Naive thymus-derived CD4-positive, alpha-beta T cell (primary cell): Measurements from ENCODE around the gene CFAP65. TPM values are rescaled to one million over a fixed set of nuclear protein-coding genes. Genes with fewer than 3 reads are reported as not detected.

ENCODE experiments used
- ATAC-seq: fragments of 150-1000 bp; cut with Tn5 transposase; 2 replicates; pipeline ENCODE4 v1.10.0; 2021; ENCODE audit warnings: mild to moderate bottlenecking, moderate library complexity
- CTCF ChIA-PET: fragments of 350-600 bp; sonication (Branson Sonifier 250); formaldehyde crosslinking; loops from one replicate; lab custom pipeline; 2021; ENCODE audit warnings: antibody characterized with exemption; lab: Charles Lee
- POLR2A ChIA-PET: fragments of 350-600 bp; sonication (Branson Sonifier 250); formaldehyde crosslinking; loops from one replicate; lab custom pipeline; 2021; ENCODE audit warnings: antibody characterized with exemption, inconsistent platforms; lab: Charles Lee
- DNase-seq, 9 donors: peaks; one replicate each; pipeline versions ENCODE4 v3.0.0 to v3.0.0-alpha.2; 2020 to 2022; ENCODE audit warnings: mixed read lengths in 1 of 9
- H3K27ac ChIP-seq: one replicate; pipeline ENCODE4 v1.7.0; 2013; ENCODE audit warnings: mild to moderate bottlenecking, low read depth, low read length, moderate library complexity
- H3K27me3 ChIP-seq, 2 donors: one replicate each; pipeline ENCODE4 v1.7.0; 2013; ENCODE audit warnings: low read length in 2 of 2, mild to moderate bottlenecking in 2 of 2, moderate library complexity in 2 of 2; ENCODE audit not compliant: control insufficient read depth in 2 of 2, insufficient read depth in 2 of 2
- H3K36me3 ChIP-seq, 3 experiments: 1 replicate in 2 of 3; 2 replicates in 1 of 3; pipeline ENCODE4 v1.7.0; 2013; ENCODE audit warnings: low read length in 3 of 3, mild to moderate bottlenecking in 3 of 3, moderate library complexity in 1 of 3; ENCODE audit not compliant: insufficient read depth in 3 of 3, control insufficient read depth in 2 of 3
- H3K4me1 ChIP-seq, 2 donors: one replicate each; pipeline ENCODE4 v1.7.0; 2013; ENCODE audit warnings: low read length in 2 of 2, mild to moderate bottlenecking in 2 of 2, moderate library complexity in 1 of 2; ENCODE audit not compliant: control insufficient read depth in 2 of 2, insufficient read depth in 2 of 2
- H3K4me3 ChIP-seq: 2 replicates; pipeline ENCODE4 v1.7.0; 2013; ENCODE audit warnings: mild to moderate bottlenecking, low read length
- H3K9me3 ChIP-seq, 3 experiments: 1 replicate in 2 of 3; 2 replicates in 1 of 3; pipeline ENCODE4 v1.7.0; 2013; ENCODE audit warnings: low read length in 3 of 3; ENCODE audit not compliant: control insufficient read depth in 2 of 3
- H3K27ac Mint-ChIP-seq, 9 donors: one replicate each; pipeline ENCODE4 v1.8.0; 2020 to 2022; ENCODE audit warnings: mixed read lengths in 9 of 9, mild to moderate bottlenecking in 8 of 9, moderate library complexity in 5 of 9, inconsistent platforms in 2 of 9
- H3K27me3 Mint-ChIP-seq, 5 donors: one replicate each; pipeline ENCODE4 v1.8.0; 2021 to 2022; ENCODE audit warnings: mixed read lengths in 5 of 5, mild to moderate bottlenecking in 1 of 5
- H3K36me3 Mint-ChIP-seq, 5 donors: one replicate each; pipeline ENCODE4 v1.8.0; 2020 to 2022; ENCODE audit warnings: mixed read lengths in 5 of 5, mild to moderate bottlenecking in 3 of 5, inconsistent platforms in 1 of 5
- H3K4me1 Mint-ChIP-seq, 7 donors: one replicate each; pipeline ENCODE4 v1.8.0; 2020 to 2022; ENCODE audit warnings: mixed read lengths in 7 of 7, mild to moderate bottlenecking in 3 of 7, inconsistent platforms in 1 of 7
- H3K4me3 Mint-ChIP-seq, 10 donors: one replicate each; pipeline ENCODE4 v1.8.0; 2020 to 2022; ENCODE audit warnings: mild to moderate bottlenecking in 10 of 10, mixed read lengths in 10 of 10, moderate library complexity in 6 of 10, inconsistent platforms in 2 of 10
- H3K9me3 Mint-ChIP-seq, 11 donors: one replicate each; pipeline ENCODE4 v1.8.0; 2020 to 2022; ENCODE audit warnings: mixed read lengths in 11 of 11, mild to moderate bottlenecking in 4 of 11, inconsistent platforms in 1 of 11, moderate library complexity in 1 of 11
- intact Hi-C, 2 donors: fragments of 100-400 bp; cut with micrococcal nuclease; formaldehyde crosslinking; loops; one replicate each; pipeline ENCODE4 v1.15.1; 2023
- polyA plus RNA-seq, 2 donors: library from polyadenylated mRNA; unstranded; fragments of 300-500 nt; fragmentation: Illumina TruSeq; gene quantifications; one replicate each; pipeline ENCODE4 v1.2.3, GENCODE V29; 2021
- total RNA-seq, 6 experiments: library from RNA in 5 of 6; stranded (reverse) in 5 of 6; gene quantifications; 1 replicate in 5 of 6; 2 replicates in 1 of 6; pipeline ENCODE4 v1.2.3 and lab custom pipeline; 2021 to 2026

CFAP65 gene
- total and polyA plus RNA-seq, 7 experiments from 2014 or later = not detected

DNA sequence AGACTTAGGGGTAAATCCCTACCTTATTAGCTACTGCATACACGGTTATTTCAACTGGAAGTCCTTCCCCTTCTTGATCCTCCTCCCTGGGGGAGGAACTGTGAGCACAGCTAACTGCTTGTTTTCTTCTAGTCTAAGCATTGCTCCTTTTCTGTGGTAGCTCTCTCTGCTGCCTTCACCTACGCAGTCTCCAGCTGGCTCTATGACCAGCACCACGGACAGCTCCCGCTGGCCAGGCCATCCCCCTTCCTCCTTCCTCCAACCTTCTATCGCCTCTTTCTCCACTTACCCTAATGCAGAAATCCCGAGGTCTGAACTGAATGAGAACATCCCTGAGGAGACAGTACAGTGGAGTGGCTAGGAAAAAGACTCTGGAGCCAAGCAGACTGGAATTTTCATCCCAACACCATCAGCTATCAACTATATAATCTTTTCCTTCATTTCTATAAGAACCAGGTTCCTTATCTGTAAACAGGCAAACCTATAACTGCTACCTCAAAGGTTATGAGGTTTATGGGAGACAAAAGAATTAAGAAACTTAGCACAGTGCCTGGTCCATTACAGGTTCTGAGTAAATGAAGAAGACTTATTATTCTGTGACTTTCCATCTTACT lies 4.7 kb upstream of the CFAP65 start:
- ChIA-PET POLR2A (interaction anchor here (0.6 kb wide), 1 partner anchor 322 kb away, joined by 4 read pairs; no protein-coding TSS in a partner anchor), CTCF (no interaction called here)
- H3K36me3 ChIP-seq = no peaks in the 10 kb centered on the region
- intact Hi-C loops = no loop called here
- no peak overlapping the region for H3K27ac ChIP-seq
- Mint-ChIP-seq H3K9me3 (peaks cover 0 to 4% (median 0%) of the 10 kb centered on the region in 11 donors), H3K27ac (no peak overlapping the region), H3K27me3 (peaks cover 53 to 88% (median 80%) of the 10 kb centered on the region in 5 donors), H3K36me3 (no peaks in the 10 kb centered on the region), H3K4me3 (no peak overlapping the region), H3K4me1 (peaks cover 5 to 12% (median 9%) of the 10 kb centered on the region in 7 donors)
- peaks cover 0 to 6% of the 10 kb centered on the region in 2 donors for H3K4me1 ChIP-seq
- no peak overlapping the region for H3K4me3 ChIP-seq
- DNase-seq = peak in 1 of 9 donors; percentile 50
- ATAC-seq = no peak
- H3K27me3 ChIP-seq = peaks cover 0 to 8% of the 10 kb centered on the region in 2 donors
- no peaks in the 10 kb centered on the region for H3K9me3 ChIP-seq

DNA sequence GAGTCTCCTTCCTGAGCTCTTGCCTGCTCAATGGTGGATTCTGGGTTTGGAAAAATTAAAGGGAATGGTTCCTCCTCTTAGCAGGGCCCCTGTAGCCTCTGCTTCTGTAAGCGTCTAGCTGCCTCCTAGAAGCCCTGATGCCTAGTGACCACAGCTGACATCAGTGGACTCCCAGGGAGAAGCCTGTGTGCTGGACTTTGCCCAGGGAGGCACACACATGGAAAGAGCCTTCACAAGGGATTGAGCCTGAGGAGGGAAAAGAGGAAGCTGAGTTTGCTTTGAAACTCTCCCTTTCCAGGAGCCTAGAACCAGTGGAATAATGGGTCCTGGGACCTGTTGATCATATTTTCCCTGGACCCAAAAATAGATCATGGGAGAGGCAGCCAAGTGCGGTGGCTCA lies 1.4 kb upstream of the CFAP65 start:
- Mint-ChIP-seq H3K27me3 (peaks cover 57 to 80% (median 75%) of the 10 kb centered on the region in 5 donors), H3K4me3 (no peak overlapping the region), H3K9me3 (peaks cover 0 to 6% (median 0%) of the 10 kb centered on the region in 11 donors), H3K27ac (no peak overlapping the region), H3K36me3 (no peaks in the 10 kb centered on the region), H3K4me1 (peaks cover 5 to 16% (median 11%) of the 10 kb centered on the region in 7 donors)
- ChIA-PET POLR2A (no interaction called here), CTCF (no interaction called here)
- Histone ChIP-seq H3K9me3 (peaks cover 0 to 5% (median 0%) of the 10 kb centered on the region in 3 experiments), H3K27ac (no peak overlapping the region), H3K27me3 (peaks cover 0 to 12% of the 10 kb centered on the region in 2 donors), H3K4me3 (no peak overlapping the region), H3K36me3 (no peaks in the 10 kb centered on the region), H3K4me1 (peaks cover 0 to 7% of the 10 kb centered on the region in 2 donors)
- ATAC-seq (no peak), DNase-seq (no peak)
- intact Hi-C loops = no loop called here

DNA sequence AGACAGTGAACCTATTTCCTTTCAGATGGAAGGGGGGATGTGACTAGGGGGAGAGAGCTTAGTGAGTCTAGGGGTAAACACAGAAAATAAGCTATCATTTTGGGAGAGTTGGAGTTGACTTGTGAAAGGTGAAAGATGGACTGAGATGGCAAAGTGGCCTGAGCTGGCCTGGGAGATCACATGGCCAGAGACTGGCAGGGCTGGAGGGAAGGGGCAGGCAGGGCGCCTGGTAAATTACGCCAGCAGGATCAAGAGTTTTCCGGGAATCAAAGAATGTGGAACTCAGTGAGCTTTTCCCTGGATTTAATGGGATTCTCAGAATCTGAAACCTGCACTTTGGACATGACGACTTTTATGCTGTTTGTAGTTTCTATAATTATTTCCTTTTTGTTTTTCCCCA lies 841 bp upstream of the CFAP65 start:
- H3K9me3 Mint-ChIP-seq = peaks cover 0 to 6% (median 0%) of the 10 kb centered on the region in 11 donors
- Histone ChIP-seq H3K27ac (no peak overlapping the region), H3K36me3 (no peaks in the 10 kb centered on the region)

DNA sequence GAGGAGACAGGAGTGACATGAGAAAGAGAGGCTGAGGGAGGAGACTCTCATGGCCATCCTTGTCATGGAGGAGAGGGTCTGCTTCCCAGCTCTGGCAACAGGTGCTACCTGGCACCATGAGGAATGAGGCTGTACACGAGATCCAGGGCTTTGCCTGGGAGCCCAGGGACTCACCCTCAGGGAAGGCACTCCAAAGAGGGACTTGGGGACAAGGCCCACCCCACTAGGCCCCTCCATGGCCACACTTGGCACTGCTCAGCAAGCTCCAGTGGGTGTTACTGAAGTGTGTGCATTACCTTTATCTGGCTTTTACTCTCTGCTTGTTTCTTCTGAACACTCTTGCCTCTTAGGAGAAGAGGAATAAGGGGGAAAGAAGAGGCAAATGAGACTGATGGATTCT lies 2.7 kb downstream of the CFAP65 start:
- Mint-ChIP-seq H3K4me1 (peaks cover 5 to 16% (median 11%) of the 10 kb centered on the region in 7 donors), H3K9me3 (peaks cover 0 to 6% (median 0%) of the 10 kb centered on the region in 11 donors), H3K27me3 (peaks cover 59 to 76% (median 71%) of the 10 kb centered on the region in 5 donors), H3K4me3 (no peak overlapping the region), H3K27ac (no peak overlapping the region), H3K36me3 (no peaks in the 10 kb centered on the region)
- no peak for ATAC-seq
- DNase-seq = no peak
- Histone ChIP-seq H3K4me3 (no peak overlapping the region), H3K27ac (no peak overlapping the region), H3K4me1 (peaks cover 0 to 7% of the 10 kb centered on the region in 2 donors), H3K36me3 (no peaks in the 10 kb centered on the region), H3K27me3 (peaks cover 0 to 7% of the 10 kb centered on the region in 2 donors), H3K9me3 (peaks cover 0 to 5% (median 0%) of the 10 kb centered on the region in 3 experiments)
- intact Hi-C loops = no loop called here
- POLR2A ChIA-PET = no interaction called here
- CTCF ChIA-PET = interaction anchor here (0.6 kb wide), 2 partner anchors 23 to 115 kb away, joined by 3 to 4 read pairs; no protein-coding TSS in a partner anchor

More for the DNA sequence above, 841 bp upstream of the CFAP65 start:
- Mint-ChIP-seq H3K4me3 (peak overlapping the region in 1 of 10 donors; percentile 70), H3K27ac (no peak overlapping the region), H3K36me3 (no peaks in the 10 kb centered on the region), H3K27me3 (peaks cover 58 to 80% (median 75%) of the 10 kb centered on the region in 5 donors), H3K4me1 (peaks cover 5 to 16% (median 11%) of the 10 kb centered on the region in 7 donors)
- peaks cover 0 to 7% of the 10 kb centered on the region in 2 donors for H3K4me1 ChIP-seq
- DNase-seq = no peak
- POLR2A ChIA-PET = no interaction called here
- no peak overlapping the region for H3K4me3 ChIP-seq
- CTCF ChIA-PET = interaction anchor here (1.4 kb wide), 1 partner anchor 16 kb away, joined by 3 read pairs; no protein-coding TSS in a partner anchor
- H3K27me3 ChIP-seq = peaks cover 0 to 12% of the 10 kb centered on the region in 2 donors
- intact Hi-C loops = no loop called here
- ATAC-seq = no peak
- peaks cover 0 to 5% (median 0%) of the 10 kb centered on the region in 3 experiments for H3K9me3 ChIP-seq

DNA sequence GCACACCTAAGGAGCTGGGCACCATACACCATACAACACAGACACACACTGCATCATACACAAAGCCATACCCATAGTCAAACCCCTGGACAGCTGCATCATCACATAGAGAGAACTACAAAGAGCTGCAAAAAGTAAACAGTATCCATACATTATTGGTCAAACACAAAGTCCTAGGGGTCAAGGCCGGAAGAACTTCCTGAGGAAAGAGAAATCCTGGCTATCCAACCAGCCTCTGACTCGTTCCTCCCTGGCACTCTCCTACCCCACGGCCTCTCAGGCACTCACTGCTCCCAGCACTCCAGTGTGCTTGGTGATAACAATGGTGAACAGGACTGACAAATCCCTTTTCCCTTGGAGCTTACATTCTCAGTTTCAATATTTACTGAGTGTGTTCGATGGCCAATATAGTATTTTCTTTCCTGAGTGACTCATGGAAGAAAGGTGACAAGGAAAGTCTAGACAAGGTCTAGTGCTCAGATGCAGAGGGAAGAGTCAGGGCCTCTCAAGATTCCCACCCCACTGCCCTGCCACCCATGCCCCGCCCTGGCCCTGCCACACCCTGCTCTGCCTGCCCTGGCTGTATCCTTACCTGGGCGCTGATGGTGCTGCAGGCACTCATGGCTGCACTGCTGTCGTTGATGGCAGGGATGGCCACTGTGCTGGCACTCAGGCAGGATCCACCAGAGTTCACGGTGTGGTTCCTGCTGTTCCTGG lies 3.4 kb downstream of the CFAP65 start:
- POLR2A ChIA-PET = no interaction called here
- DNase-seq = no peak
- Histone ChIP-seq H3K4me3 (no peak overlapping the region), H3K36me3 (no peaks in the 10 kb centered on the region), H3K27me3 (peaks cover 0 to 7% of the 10 kb centered on the region in 2 donors), H3K9me3 (peaks cover 0 to 5% (median 0%) of the 10 kb centered on the region in 3 experiments), H3K27ac (no peak overlapping the region), H3K4me1 (peaks cover 0 to 7% of the 10 kb centered on the region in 2 donors)
- CTCF ChIA-PET = interaction anchor here (0.6 kb wide), 1 partner anchor 22 kb away, joined by 3 read pairs; no protein-coding TSS in a partner anchor
- H3K4me3 Mint-ChIP-seq = no peak overlapping the region
- H3K27me3 Mint-ChIP-seq = peaks cover 58 to 76% (median 71%) of the 10 kb centered on the region in 5 donors
- intact Hi-C loops = no loop called here
- peaks cover 5 to 16% (median 11%) of the 10 kb centered on the region in 7 donors for H3K4me1 Mint-ChIP-seq
- H3K9me3 Mint-ChIP-seq = peaks cover 0 to 6% (median 0%) of the 10 kb centered on the region in 11 donors
- H3K27ac Mint-ChIP-seq = no peak overlapping the region
- H3K36me3 Mint-ChIP-seq = no peaks in the 10 kb centered on the region
- ATAC-seq = no peak

DNA sequence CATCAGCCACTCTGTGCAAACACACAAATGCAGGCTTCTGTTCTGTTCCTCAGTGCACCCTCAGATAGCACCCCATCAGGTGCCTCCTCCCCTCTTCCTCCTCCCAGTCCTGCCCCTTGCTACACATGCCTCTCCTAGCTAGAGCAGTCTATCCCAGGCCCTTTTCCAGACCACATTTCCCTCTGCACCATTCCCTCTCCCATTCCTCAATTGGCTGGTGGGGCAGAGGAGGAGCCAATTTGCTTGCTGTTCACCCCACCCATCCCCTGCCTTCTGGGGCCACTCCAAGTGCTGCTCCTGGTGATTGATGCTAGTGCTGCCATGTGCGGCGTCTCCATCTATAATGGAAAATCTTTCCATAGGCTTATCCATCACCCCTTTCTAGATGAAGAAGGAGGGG lies 5.4 kb downstream of the CFAP65 start:
- intact Hi-C loops = no loop called here
- no peak for ATAC-seq
- no peak overlapping the region for H3K4me3 ChIP-seq
- peak overlapping the region in 1 of 9 donors; percentile 32 for H3K27ac Mint-ChIP-seq
- H3K4me1 Mint-ChIP-seq = peaks cover 0 to 2% (median under 1%) of the 10 kb centered on the region in 7 donors
- H3K36me3 ChIP-seq = no peaks in the 10 kb centered on the region
- POLR2A ChIA-PET = no interaction called here
- CTCF ChIA-PET = interaction anchor here (0.7 kb wide), 1 partner anchor 45 kb away, joined by 3 read pairs; no protein-coding TSS in a partner anchor
- peaks cover 0 to 6% (median 0%) of the 10 kb centered on the region in 11 donors for H3K9me3 Mint-ChIP-seq
- H3K9me3 ChIP-seq = peaks cover 0 to 5% (median 0%) of the 10 kb centered on the region in 3 experiments
- no peaks in the 10 kb centered on the region for H3K36me3 Mint-ChIP-seq
- H3K27ac ChIP-seq = no peak overlapping the region
- H3K4me3 Mint-ChIP-seq = no peak overlapping the region
- peaks cover 0 to 3% of the 10 kb centered on the region in 2 donors for H3K27me3 ChIP-seq
- peaks cover 0 to under 1% of the 10 kb centered on the region in 2 donors for H3K4me1 ChIP-seq
- no peak for DNase-seq
- peaks cover 45 to 75% (median 62%) of the 10 kb centered on the region in 5 donors for H3K27me3 Mint-ChIP-seq
